Parathyroid adenoma (tissue), 2 donors: ENCODE measurements around the gene URB2.
"Not testable (repeated sequence)": the region's sequence is repeated elsewhere in the genome, so short reads cannot be mapped to it uniquely, and the experiment has no call there.

Experiments used
- H2AFZ ChIP-seq: fragments of 300-600 bp; sonication (generic); one replicate; pipeline ENCODE4 v1.7.0; 2017; ENCODE audit warnings: antibody characterized with exemption, mild to moderate bottlenecking
- H3K27ac ChIP-seq: fragments of 300-600 bp; sonication (generic); one replicate; pipeline ENCODE4 v1.7.0; 2017
- H3K27me3 ChIP-seq: fragments of 300-600 bp; sonication (generic); one replicate; pipeline ENCODE4 v1.7.0; 2017; ENCODE audit warnings: low read length; ENCODE audit not compliant: control insufficient read depth, insufficient read depth
- H3K36me3 ChIP-seq: fragments of 300-600 bp; sonication (generic); one replicate; pipeline ENCODE4 v1.7.0; 2017; ENCODE audit warnings: low read length; ENCODE audit not compliant: control insufficient read depth, insufficient read depth
- H3K4me1 ChIP-seq: fragments of 300-600 bp; sonication (generic); one replicate; pipeline ENCODE4 v1.7.0; 2017; ENCODE audit warnings: control low read depth
- H3K4me2 ChIP-seq: fragments of 300-600 bp; sonication (generic); one replicate; pipeline ENCODE4 v1.7.0; 2017; ENCODE audit warnings: low read length
- H3K4me3 ChIP-seq: fragments of 300-600 bp; sonication (generic); one replicate; pipeline ENCODE4 v1.7.0; 2017; ENCODE audit warnings: low read depth, low read length
- H3K79me2 ChIP-seq: fragments of 300-600 bp; sonication (generic); one replicate; pipeline ENCODE4 v1.7.0; 2017; ENCODE audit warnings: control low read depth
- H3K9ac ChIP-seq: fragments of 300-600 bp; sonication (generic); one replicate; pipeline ENCODE4 v1.7.0; 2017; ENCODE audit warnings: mild to moderate bottlenecking
- H3K9me3 ChIP-seq: fragments of 300-600 bp; sonication (generic); one replicate; pipeline ENCODE4 v1.7.0; 2017; ENCODE audit warnings: low read length; ENCODE audit not compliant: control insufficient read depth
- CTCF ChIP-seq: fragments of 300-600 bp; sonication (generic); IDR thresholded peaks from one replicate; pipeline ENCODE4 v1.7.0; 2017; ENCODE audit warnings: antibody characterized with exemption, mild to moderate bottlenecking
- donor health status: primary hyperparathyroidism.

Gene URB2

DNA sequence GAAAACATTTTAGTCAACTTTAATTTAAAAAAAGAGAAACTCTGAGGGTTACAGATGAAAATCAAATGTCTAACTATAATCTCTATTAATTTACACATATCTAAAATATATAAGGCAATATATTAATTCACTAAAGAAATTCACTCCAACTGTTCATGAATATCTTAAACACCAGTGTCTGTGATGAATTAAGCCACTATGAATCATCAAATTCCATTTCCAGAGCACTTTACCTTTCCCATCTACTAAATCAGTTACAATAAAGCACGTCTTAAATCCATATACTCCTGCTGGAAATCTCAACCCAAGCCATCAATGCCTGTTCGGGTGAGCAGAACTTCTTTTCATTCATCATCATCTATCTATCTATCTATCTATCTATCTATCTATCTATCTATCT lies 4.4 kb upstream of the URB2 start:
- Histone ChIP-seq H3K4me3 (no peak overlapping the region), H3K4me2 (no peak overlapping the region), H3K4me1 (no peaks in the 10 kb centered on the region), H3K9me3 (no peaks in the 10 kb centered on the region), H2AFZ (no peak overlapping the region), H3K9ac (no peak overlapping the region), H3K27ac (no peak overlapping the region), H3K36me3 (no peaks in the 10 kb centered on the region), H3K79me2 (peaks cover 22% of the 10 kb centered on the region), H3K27me3 (no peaks in the 10 kb centered on the region)
- TF ChIP-seq CTCF = no peak

DNA sequence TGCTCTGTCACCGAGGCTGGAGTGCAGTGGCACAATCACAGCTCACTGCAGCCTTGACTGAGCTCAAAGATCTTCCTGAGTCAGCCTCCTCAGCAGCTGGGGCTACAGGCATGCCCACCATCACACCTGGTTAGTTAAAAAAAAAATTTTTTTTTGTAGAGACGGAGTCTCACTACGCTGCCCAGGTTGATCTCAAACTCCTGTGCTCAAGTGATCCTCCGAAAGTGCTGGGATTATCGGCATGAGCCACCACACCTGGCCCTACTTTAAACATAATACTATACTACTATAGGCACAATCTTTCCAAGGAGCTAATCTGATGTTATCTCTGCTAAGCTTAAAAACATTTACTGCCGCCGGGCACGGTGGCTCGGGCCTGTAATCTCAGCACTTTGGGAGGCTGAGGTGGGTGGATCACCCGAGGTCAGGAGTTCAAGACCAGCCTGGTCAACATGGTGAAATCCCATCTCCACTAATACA lies 3.4 kb upstream of the URB2 start:
- H3K27ac ChIP-seq, H3K4me3 ChIP-seq, H3K4me1 ChIP-seq, H3K9ac ChIP-seq, H3K4me2 ChIP-seq, H3K9me3 ChIP-seq, H3K27me3 ChIP-seq, H3K36me3 ChIP-seq, H2AFZ ChIP-seq: not testable (repeated sequence)
- H3K79me2 ChIP-seq = peaks cover 24% of the 10 kb centered on the region

GRCh38 chr1:229623225-229623624 lies 2.8 kb upstream of the URB2 start:
- Histone ChIP-seq H3K36me3 (no peaks in the 10 kb centered on the region), H3K4me2 (no peak overlapping the region), H3K4me1 (no peaks in the 10 kb centered on the region), H2AFZ (no peak overlapping the region), H3K79me2 (peaks cover 24% of the 10 kb centered on the region), H3K9me3 (no peaks in the 10 kb centered on the region), H3K27ac (no peak overlapping the region), H3K9ac (no peak overlapping the region), H3K27me3 (no peaks in the 10 kb centered on the region), H3K4me3 (no peak overlapping the region)
- no peak for TF ChIP-seq CTCF

DNA sequence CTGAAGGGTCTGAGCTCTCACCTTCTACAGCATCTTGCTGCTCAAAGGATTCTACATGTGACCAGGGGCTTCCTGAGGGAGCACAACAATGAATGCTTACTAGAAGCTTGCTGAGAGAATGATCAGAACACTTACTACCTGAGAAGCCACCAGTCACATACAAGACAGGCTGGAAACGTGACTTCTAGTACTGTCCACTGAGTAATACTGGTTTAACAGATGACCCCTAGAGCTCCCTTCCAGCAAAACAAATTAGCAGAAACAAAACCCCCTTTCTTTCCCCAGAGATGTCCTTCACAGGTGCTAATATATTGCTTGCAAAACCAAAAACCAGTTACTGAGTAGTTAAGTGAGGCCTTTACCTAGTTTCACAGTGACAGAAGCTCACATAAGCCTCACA lies 2.2 kb upstream of the URB2 start:
- Histone ChIP-seq H2AFZ (no peak overlapping the region), H3K4me2 (no peak overlapping the region), H3K9ac (no peak overlapping the region), H3K36me3 (no peaks in the 10 kb centered on the region), H3K27me3 (no peaks in the 10 kb centered on the region), H3K79me2 (peaks cover 24% of the 10 kb centered on the region), H3K9me3 (no peaks in the 10 kb centered on the region), H3K27ac (no peak overlapping the region), H3K4me1 (no peaks in the 10 kb centered on the region), H3K4me3 (no peak overlapping the region)
- no peak for TF ChIP-seq CTCF

DNA sequence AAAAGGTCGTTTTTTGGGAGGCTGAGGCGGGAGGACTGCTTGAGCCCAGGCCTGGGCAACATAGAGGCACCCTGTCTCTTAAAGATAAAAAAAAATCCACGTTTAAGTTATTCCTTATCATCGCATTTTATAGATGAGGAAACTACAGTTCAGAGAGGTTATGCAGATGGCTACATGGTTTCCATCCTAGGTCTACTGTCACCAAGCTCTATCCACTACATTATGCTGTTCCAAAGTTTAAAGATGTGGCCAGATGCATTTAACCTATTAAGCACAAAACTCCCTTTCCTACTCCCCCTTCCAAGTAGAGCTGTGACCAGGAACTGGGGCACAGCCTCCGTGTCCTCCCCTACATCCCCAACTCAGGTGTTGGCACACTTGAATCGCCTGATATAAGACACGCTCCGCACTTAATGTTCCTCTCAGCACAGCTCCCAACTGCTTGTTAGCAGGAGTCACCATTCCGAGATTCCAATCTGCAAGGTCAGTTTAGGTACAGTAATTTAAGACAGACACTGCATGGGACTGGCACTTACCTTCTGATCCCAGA lies 1.5 kb upstream of the URB2 start:
- Histone ChIP-seq H3K4me2 (peak overlapping the region; percentile 95), H3K27me3 (no peaks in the 10 kb centered on the region), H3K36me3 (no peaks in the 10 kb centered on the region), H3K4me1 (no peaks in the 10 kb centered on the region), H2AFZ (peak overlapping the region; percentile 60), H3K9ac (no peak overlapping the region), H3K27ac (no peak overlapping the region), H3K79me2 (peaks cover 24% of the 10 kb centered on the region), H3K4me3 (peak overlapping the region; percentile 73), H3K9me3 (no peaks in the 10 kb centered on the region)
- no peak for TF ChIP-seq CTCF
